Measurements from ENCODE around the gene ULK3. TPM values are rescaled to one million over a fixed set of nuclear protein-coding genes. Genes with fewer than 3 reads are reported as not detected.
A peak's percentile ranks its signal among the peaks of the same experiment; 100 is the strongest.

Gene ULK3
- total RNA-seq, 1 experiment from 2014 or later: 38.9 TPM

DNA sequence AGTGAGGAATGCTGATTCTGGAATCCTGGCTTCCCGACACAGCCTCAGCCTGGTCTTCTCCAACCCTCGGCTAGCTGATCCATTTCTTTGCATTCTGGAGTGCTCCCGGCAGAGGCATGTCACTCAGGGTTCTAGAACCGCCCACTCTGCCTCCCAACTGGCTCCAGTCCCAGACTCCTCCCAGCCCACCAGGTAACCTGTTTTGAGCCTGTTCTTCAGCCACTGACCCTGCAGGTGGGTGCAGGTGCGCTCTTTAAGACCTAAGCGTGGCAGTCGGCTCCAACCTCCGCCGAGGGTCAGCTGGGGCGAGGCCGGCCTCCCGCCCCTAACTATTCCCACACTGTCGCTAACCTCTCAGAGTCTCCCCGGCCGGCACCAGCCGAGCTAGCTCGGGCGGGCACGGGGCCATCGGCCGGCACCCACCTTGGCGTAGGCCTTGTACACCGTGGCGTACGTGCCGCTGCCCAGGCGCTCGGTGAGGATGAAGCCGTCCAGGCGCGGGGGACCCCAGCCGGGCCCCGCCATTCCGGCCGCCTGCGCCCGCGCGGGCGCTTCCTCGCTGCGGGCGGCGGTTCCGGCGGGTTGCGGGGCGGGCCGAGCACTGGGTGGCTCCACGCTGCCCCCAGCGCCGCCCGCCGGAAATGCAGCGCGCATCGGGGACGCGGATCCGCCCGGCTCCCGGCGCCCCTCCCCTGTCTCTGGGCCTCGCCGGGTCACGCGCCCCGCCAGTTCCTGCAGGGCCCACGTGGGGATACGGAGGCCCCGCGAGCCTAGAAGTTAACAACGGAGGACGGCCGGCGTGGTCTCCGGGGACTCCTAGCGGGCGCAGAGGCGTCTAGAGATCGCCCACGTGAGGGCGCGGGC, at the start of gene ULK3 (continued):
- TF ChIP-seq, protein P1, sequence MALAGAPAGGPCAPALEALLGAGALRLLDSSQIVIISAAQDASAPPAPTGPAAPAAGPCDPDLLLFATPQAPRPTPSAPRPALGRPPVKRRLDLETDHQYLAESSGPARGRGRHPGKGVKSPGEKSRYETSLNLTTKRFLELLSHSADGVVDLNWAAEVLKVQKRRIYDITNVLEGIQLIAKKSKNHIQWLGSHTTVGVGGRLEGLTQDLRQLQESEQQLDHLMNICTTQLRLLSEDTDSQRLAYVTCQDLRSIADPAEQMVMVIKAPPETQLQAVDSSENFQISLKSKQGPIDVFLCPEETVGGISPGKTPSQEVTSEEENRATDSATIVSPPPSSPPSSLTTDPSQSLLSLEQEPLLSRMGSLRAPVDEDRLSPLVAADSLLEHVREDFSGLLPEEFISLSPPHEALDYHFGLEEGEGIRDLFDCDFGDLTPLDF (CRISPR knock-in tag; IDR thresholded peaks at IDR 0.05): no peak
- TF ChIP-seq RORB (CRISPR knock-in tag; IDR thresholded peaks at IDR 0.05): no peak
- TF ChIP-seq ETV6 (CRISPR knock-in tag; IDR thresholded peaks at IDR 0.05): peak; percentile 69
- TF ChIP-seq NR1H2 (CRISPR knock-in tag; IDR thresholded peaks at IDR 0.05): no peak
- TF ChIP-seq ZNF671 (CRISPR knock-in tag; IDR thresholded peaks at IDR 0.05): no peak
- TF ChIP-seq, protein P2, sequence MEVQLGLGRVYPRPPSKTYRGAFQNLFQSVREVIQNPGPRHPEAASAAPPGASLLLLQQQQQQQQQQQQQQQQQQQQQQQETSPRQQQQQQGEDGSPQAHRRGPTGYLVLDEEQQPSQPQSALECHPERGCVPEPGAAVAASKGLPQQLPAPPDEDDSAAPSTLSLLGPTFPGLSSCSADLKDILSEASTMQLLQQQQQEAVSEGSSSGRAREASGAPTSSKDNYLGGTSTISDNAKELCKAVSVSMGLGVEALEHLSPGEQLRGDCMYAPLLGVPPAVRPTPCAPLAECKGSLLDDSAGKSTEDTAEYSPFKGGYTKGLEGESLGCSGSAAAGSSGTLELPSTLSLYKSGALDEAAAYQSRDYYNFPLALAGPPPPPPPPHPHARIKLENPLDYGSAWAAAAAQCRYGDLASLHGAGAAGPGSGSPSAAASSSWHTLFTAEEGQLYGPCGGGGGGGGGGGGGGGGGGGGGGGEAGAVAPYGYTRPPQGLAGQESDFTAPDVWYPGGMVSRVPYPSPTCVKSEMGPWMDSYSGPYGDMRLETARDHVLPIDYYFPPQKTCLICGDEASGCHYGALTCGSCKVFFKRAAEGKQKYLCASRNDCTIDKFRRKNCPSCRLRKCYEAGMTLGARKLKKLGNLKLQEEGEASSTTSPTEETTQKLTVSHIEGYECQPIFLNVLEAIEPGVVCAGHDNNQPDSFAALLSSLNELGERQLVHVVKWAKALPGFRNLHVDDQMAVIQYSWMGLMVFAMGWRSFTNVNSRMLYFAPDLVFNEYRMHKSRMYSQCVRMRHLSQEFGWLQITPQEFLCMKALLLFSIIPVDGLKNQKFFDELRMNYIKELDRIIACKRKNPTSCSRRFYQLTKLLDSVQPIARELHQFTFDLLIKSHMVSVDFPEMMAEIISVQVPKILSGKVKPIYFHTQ (CRISPR knock-in tag; IDR thresholded peaks at IDR 0.05): no peak
- TF ChIP-seq NFE2L1 (CRISPR knock-in tag; IDR thresholded peaks at IDR 0.05): peak; percentile 61; the same call in 1 of the 2 replicates
- TF ChIP-seq FOXJ3 (CRISPR knock-in tag; IDR thresholded peaks at IDR 0.05; ENCODE audit: borderline replicate concordance): no peak
- peak; percentile 48; the same call in 1 of the 2 replicates for TF ChIP-seq ZMAT4 (CRISPR knock-in tag; IDR thresholded peaks at IDR 0.05)
- no peak for TF ChIP-seq ZNF317 (CRISPR knock-in tag; IDR thresholded peaks at IDR 0.05; ENCODE audit: borderline replicate concordance, low read depth)
- TF ChIP-seq FOXP4 (CRISPR knock-in tag; IDR thresholded peaks at IDR 0.05): peak; percentile 19; the same call in 1 of the 2 replicates
- TF ChIP-seq PRRX2 (CRISPR knock-in tag; IDR thresholded peaks at IDR 0.05): no peak
- TF ChIP-seq GTF2I (CRISPR knock-in tag; conservative IDR thresholded peaks at IDR 0.05): no peak
- TF ChIP-seq TEAD4 (CRISPR knock-in tag; IDR thresholded peaks at IDR 0.05): peak; percentile 1
- TF ChIP-seq, protein P3, sequence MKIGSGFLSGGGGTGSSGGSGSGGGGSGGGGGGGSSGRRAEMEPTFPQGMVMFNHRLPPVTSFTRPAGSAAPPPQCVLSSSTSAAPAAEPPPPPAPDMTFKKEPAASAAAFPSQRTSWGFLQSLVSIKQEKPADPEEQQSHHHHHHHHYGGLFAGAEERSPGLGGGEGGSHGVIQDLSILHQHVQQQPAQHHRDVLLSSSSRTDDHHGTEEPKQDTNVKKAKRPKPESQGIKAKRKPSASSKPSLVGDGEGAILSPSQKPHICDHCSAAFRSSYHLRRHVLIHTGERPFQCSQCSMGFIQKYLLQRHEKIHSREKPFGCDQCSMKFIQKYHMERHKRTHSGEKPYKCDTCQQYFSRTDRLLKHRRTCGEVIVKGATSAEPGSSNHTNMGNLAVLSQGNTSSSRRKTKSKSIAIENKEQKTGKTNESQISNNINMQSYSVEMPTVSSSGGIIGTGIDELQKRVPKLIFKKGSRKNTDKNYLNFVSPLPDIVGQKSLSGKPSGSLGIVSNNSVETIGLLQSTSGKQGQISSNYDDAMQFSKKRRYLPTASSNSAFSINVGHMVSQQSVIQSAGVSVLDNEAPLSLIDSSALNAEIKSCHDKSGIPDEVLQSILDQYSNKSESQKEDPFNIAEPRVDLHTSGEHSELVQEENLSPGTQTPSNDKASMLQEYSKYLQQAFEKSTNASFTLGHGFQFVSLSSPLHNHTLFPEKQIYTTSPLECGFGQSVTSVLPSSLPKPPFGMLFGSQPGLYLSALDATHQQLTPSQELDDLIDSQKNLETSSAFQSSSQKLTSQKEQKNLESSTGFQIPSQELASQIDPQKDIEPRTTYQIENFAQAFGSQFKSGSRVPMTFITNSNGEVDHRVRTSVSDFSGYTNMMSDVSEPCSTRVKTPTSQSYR (CRISPR knock-in tag; IDR thresholded peaks at IDR 0.05): no peak
- TF ChIP-seq ZNF263 (CRISPR knock-in tag; IDR thresholded peaks at IDR 0.05; ENCODE audit: low read depth): peak; percentile 77; the same call in 1 of the 2 replicates
- TF ChIP-seq MAX (CRISPR knock-in tag; IDR thresholded peaks at IDR 0.05): peak; percentile 91
- no peak for TF ChIP-seq SMAD3 (CRISPR knock-in tag; IDR thresholded peaks at IDR 0.05; ENCODE audit: borderline replicate concordance)
- TF ChIP-seq ATF3 (CRISPR knock-in tag; conservative IDR thresholded peaks at IDR 0.05): no peak
- TF ChIP-seq TCF7 (CRISPR knock-in tag; IDR thresholded peaks at IDR 0.05; ENCODE audit: low read depth): no peak
- TF ChIP-seq SP1 (CRISPR knock-in tag; conservative IDR thresholded peaks at IDR 0.05): no peak; the same call in 1 of the 2 replicates
- peak; percentile 71 for TF ChIP-seq FOXP1 (CRISPR knock-in tag; IDR thresholded peaks at IDR 0.05; ENCODE audit: borderline replicate concordance)
- TF ChIP-seq TP53 (CRISPR knock-in tag; IDR thresholded peaks at IDR 0.05): peak; percentile 53; the same call in 1 of the 2 replicates
- TF ChIP-seq, protein P4, sequence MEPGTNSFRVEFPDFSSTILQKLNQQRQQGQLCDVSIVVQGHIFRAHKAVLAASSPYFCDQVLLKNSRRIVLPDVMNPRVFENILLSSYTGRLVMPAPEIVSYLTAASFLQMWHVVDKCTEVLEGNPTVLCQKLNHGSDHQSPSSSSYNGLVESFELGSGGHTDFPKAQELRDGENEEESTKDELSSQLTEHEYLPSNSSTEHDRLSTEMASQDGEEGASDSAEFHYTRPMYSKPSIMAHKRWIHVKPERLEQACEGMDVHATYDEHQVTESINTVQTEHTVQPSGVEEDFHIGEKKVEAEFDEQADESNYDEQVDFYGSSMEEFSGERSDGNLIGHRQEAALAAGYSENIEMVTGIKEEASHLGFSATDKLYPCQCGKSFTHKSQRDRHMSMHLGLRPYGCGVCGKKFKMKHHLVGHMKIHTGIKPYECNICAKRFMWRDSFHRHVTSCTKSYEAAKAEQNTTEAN (CRISPR knock-in tag; IDR thresholded peaks at IDR 0.05): no peak
- no peak for TF ChIP-seq JAZF1 (CRISPR knock-in tag; IDR thresholded peaks at IDR 0.05)
- peak; percentile 67; the same call in 1 of the 2 replicates for TF ChIP-seq PREB (CRISPR knock-in tag; IDR thresholded peaks at IDR 0.05; ENCODE audit: borderline replicate concordance)

All from WTC11 (cell line).